GF-D8 (cell line): ENCODE measurements around the gene GATA3.

ENCODE experiments used
- DNase-seq: peaks from one replicate; lab custom pipeline; 2025; lab: John Stamatoyannopoulos, UW

The GATA3 gene

DNA sequence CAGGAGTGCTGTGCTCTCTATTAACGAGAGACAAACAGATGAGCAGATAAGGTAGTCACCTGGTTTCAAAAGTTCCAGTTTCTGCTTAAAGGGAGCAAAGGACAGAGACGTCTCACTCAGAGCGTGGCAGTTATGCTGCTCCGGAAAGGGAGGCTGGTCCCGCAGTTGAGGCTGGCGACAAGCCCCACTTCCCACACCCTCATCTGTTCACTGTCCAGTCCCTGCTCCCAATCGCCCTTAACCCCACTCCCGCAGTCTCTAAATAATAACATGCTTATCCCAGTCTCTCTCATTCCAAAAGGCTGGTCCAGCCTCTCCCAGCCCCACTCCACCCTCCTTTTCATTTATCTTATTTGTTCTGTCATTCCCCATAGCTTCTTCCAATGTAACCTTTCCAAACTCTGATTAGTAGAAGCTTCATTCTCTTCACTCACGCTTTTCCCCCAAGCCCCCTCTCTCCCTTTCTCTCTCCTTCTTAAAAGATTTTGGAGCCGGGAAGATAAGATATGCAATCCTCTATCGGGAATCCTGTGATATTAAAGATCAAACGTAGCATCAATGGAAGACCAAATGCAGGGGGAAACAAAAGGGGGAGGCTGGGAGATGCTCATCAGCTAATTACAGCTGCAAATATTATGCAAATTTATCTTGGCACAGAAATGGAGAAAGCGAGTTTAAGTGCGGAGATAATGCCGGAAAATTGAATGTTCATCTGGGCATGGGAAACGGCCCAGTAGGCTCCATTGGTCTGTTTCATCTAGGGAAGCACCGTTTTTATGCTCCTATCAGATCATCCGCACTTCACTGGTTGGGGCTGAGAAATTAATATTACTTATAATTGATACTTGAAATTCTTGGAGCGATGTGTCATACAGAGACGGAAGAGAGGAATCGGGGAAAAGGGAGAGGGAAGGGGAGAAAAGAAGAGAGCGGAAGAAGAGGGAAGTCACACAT is 16.3 kb upstream of the GATA3 start:
- DNase-seq: no peak

DNA sequence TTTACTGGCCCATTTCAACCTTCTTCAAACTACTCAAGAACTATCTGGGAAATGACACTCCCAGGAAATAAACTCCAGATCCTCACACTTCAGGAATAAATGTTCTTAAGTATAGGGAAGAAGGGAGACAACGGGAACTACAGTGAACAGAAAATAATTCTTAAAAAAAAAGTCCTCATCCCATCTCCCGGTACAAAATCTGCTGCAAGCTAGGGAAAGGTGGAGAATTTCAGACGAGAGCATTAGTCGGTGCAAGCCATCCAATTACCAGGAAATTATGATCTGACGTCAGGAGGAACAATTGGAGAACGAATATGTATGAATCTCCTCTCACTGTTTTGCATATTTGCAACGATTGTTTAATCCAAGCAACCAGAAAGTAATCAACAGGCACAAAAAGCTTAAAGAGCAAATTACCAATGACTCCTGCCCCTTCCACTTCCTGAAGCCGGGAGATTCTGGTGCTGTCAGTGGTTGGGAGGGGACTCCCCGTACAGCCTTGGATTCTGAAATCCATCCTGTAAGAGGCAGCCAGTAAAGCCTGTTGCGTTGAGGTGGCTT is 15.1 kb upstream of the GATA3 start:
- no peak for DNase-seq

DNA sequence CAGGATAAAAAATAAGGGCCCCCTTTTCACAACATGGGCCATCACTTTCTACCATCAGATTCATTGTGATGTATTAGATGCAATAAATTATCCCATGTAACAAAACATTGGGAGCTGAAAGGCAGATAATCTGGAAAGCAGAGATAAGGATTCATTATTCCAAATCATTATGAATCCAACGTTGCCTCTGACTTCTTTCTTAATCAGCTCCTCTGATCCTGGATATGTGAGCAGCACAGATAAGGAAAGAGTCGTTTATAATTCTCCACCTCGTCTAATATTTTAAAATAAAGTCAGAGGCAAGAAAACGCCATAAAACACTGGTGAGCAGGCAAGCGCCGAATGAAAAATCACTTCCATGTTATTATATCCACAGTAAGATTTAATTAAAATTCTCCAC is 13.8 kb upstream of the GATA3 start:
- DNase-seq: no peak

DNA sequence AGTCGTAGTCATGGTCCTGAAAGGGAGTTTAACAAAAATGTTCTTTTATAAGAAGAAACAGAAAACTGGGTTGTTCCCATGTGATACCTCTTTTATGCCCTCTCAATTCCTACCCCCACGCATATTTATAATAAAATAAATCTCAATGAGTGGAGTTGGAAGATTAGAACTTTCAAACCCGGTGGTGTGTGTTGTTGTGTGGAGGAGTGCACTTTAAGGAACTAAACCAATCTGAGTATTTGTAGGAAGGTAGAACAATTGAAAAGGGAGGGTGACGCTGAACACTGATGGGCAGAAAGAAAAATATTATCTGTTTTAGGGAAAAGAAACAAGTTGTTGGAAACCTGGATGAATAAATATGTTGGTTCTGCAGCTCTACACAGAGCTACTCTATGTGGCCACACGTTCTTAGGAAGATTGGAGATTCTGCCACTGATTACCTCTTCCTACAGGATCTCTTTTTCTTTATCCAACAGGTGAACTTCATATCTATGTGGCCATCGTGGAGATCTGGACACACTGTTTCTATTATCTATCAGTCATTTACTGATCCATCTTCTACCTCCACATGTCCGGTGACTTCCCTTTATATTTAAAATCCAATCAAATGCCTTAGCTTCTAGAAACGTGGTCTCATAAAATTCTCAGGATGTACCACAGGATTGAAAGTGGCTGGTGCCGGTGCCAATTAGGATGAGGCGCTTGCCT is 13.1 kb upstream of the GATA3 start:
- no peak for DNase-seq

DNA sequence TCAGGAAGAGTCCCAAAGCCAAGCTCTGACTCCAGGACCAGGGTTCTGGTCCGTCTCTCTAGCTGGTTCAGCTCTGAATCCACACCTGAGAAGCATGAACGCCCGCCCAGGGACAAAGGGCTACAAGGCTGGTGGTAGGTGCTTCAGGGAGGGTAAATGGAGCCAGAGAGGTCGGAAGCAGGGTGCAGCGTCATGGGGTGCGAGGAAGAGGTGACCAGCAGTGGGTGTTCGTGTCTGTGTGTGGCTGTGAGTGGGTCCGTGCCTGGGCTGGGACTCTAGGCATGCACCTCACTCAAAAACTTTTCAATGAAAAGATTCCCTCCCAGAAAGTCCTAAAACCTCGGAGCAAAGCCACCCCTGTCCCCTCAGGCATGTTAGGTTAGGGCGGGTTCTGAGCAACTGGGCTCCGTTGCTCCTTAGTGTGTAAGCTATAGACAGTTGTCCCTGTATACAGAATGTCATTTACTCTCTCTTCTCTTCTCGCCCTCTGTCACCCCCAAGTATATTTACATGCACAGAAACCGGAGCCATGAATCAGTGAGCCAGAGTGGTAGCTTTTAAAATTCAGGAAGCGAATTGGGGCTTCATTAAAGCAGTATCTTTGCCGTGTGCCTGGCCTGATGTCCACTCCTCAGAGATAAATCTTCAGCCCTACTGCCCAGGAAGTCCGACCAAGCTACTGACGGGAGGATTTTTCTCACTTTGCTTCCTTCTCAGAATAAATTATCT is 12.3 kb upstream of the GATA3 start:
- no peak for DNase-seq

DNA sequence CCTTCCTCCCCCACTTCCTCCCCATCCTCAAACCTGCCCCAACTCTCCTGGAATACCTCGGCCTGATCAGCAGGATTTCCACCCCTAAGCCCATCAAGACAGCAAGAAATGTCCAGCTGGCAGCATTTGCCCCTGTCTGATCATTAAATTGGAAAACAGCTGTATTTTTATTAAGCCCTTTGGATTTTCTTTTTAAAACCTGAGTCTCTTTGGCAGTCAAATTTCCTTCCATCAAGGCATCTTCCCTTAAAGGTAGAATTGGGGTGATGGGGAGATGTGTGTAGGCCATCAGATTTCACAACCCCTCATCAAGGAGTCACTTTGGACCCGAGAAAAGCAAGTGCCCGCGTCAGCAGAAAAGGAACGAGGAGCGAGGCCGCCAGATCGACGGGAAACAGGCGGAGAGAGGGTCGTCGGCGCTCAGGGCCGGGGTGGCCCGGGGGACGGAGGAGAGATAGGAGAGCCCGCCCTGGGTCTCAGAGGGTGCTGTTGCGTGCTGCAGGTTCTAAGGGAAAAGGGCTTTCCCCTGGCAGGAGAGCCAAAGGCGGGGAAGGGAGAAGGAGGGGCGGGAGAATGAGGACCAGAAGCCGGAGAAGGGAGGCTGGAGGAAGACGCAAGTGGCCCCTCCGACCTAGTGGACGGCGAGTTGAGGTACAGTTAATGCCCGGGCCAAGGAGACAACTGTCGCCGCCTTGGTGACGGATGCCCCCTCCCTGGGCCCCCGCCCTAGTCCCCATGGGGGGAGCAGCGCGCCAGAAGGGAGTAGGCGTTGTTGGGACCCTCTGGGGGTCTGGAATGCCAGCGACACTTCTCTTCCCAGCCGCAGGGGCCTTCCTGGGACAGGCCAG is 11.5 kb upstream of the GATA3 start:
- DNase-seq: no peak

DNA sequence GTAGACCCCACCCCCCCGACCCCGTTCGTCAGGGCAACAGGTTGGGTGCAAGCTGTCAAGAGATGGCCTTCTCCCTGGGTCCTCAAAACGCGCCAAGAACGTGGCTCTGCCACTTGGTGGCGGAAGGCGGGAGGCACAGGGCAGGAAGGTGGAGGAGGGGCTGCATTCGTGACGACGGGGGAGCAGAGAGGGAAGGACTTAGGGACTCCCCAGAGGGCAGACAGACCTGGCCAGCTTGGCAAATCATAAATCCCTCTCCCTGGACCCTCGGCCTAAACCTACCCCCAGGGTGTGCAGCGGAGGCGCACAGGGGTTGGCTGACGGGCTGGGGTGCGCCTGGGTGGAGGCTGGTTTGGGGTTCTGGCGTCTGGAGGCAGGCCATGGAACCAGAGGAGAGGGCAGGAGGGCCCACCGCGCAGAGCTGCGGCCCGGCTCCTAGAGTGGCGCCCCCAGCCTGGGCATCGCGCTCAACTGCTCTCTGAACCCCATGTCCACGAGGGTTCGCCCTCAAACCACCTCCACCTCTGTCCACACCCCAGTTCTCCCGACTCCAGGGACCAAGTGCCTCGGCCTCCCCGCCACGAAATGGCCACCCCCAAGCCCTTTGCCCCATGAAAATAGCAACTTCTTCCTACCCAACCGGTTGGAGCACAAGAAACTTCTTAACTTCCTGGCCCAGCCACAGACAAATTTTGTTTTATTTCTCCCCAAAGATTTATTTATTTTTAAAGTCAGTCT is 10.8 kb upstream of the GATA3 start:
- no peak for DNase-seq

DNA sequence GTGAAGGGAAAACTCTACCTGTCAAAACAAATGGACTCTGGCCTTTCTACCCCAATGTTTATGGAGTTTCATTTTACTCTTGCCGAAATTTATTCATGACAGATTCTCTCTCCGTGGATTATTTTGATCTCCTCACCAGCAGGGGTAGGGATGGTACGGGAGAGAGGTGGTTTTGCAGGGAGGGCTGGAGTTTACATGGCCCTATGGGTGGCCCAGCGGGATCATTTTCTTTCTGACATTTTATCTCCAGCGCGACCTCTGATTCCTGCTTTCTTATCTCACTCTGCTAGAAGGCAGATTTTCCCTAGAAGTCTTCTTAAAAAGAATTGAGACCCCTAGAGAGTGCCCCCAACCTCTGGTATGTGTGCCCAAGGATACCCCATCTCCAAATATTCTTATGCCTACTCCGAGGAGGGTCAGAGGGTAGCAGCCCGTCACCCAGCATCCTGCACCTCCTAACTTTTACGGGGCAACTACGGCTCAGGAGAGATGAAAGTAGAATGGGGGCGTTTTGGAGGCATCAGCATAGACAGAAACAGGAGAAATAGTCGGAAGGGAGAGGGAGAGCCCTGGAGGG is 10.1 kb upstream of the GATA3 start:
- no peak for DNase-seq

DNA sequence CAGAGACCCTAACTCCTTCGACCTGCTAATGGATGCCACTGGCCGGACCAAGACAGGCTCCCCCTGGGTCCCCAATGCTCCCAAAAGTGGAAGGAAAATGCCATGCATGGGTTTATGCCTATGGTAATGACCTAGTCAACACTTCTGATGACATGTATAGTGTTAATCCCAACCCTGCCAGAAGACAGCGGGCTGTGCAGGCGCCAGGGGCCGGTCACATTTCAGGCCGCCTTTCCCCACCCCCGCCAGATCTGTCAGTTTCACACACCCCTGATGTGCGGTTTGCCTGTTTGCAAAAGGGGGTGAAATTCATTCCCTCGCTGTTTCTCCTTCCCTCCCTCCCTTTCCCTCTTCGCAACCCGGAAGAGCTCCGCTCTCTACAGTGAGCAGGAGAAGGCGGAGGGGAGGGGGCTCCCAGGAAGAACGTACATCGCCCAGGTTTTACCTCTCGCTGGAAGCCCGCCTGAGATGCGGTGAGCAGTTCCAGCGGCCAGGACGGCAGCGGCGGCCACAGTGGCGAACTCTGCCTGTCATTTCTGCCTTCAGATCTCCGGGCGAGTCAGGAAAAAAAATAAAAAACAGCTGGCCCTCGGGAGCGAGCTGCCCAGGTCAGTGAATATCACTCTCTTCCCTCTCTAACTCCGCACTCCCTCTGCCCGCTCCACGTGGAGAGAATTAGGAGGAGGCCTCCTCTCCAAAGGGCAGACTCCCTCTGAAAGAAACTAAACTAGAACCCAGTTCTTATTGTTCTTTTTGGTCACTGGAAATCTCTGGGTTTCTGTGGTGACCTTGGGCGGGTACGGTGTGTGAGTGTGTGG is 9.4 kb upstream of the GATA3 start:
- DNase-seq: no peak

DNA sequence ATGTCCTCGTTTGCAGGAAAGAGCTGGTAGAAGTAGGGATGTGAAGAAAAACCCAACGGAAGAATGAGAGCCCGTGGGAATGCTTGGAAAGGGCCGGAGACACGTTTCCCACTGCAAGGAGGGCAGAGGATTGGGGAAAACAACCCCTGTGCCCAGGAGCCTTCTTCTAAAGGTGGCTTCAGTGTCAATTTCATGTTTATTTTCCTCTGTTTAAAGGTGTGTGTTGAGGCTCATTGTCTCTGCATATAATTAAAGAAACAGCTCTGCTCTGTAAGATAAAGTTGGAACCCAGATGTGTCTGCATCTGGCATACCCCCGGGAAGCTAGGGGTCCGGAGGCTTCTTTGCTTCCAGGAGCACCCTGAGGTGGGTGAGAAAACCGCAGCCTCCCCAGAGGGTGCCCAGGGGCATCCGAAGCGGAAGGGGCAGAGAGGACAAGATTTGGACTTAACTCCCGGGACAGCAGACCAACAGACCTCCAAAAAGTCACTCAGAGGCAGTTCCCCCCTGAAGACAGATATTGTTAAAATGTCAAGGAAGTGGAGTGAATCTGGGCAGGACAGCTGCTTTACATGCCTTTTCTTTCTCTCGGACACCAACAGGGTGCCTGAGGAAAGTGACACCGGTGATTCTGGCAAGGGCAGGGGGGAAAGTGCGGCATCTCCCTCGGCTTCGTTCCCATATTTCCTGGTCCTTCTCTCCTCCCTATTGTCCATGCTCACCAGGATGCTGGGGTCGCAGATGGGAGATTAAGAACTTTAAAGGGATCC is 8.6 kb upstream of the GATA3 start:
- no peak for DNase-seq

DNA sequence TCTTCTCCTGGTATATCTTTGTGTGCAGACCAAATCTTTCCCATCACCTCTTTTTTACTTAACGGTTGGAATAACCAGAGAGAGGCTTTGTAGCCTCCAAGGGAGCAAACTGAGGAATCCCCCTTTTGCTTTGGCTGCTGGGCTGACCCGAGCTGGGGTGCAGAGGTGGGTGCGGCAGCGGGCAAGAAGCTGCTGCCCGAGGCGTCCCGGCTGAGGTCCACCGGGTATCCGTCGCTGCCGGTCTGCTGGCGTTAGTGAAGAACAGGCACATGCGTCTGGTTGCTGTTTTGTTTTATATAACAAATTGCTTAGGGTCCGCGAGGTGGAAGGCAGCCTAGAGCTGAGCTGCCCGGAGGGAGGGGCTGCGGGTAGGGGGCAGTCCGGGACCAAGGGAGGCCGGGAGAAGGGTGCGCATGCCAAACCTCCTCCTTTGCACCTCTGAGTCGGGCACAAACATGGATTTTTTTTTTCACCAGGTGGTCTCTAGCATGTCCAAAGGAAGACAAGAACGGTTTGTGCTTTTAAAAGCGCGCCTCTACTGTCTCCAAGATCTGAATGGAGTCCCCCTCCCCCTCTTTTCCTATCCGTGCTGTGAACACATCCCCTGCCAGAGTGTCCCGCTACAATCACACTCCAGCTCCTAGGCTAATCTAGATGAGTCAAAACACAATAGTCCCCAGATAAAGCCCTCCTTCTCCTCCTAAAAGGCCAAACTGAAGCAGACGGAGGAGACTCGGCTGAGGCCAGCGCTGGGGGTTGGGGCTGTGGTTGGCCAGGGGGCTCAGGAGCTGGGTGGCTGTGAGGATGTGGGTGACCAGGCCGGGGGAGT is 6.8 kb upstream of the GATA3 start:
- DNase-seq: no peak

DNA sequence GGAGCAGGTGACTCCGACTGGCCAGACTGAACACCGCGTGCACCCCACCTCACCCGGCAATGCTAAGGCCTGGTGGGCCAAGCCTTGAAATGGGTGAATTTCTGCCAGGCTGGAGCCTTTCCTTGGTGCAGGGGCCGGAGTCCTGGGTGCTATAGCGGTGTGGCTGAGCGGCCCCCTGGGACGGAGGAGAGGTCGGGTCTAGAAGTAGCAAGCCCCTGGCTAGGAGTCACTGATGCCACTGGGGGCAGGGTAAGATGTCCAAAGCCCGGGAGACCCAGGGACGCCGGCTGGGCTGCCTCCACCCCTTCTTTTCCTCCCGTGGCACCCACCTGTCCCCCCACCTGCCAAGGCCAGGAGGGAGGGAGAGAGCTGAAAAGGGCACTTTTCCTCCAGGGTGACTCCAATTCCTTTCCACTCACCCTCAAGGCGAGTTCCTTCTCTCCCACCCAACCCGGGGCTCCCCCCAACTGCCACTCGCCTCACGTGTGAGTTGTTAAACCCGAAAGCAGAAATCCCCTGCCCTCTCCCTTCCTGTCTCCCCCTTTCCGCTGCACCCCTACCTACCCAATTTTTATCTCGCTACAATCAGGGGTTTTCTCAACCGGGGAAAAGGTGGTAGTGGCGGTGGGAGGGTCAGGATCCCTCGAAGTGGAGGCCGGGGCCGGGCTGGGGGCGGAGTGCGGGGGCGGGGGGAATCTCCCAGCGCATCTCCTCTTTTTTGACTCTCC is 6.0 kb upstream of the GATA3 start:
- DNase-seq: no peak

DNA sequence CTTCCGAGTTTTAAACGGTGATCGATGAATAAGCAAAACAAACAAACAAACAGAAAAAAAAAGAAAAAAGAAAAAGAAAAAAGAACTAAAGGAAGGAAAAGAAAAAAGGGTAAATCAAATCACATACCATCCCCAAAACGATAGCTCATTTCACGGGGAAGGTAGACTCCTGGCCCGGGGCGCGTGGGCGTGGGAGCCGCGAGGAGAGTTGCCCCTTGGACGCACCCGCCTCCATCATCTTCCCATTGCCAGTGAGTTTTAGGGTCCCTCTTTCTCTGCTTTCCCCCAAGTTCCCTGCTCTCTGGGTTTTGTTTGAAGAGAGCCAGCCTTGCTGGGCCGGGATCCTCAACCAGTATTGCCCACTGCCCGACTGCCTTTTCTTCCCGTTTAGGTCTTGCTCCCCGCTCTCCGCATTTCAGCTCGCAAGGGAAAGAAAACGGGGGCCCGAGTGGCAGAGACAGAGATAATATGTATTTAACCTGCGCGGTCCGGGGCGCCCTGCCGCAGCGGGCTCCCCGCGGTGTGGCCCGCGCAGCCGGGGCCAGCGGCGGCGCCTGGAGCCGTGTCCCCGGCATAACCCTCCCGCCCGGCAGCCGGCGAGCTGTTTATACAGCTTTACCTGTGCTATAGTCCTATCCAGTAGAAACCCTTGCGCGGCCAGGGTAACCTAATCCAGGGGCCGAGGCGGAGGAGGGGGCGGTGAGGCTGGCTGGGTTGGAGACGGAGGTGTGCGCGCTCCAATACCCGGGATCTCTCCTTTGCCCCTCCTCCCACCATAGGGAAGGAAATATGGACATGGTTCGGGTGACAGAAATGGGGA is 5.2 kb upstream of the GATA3 start:
- DNase-seq: no peak

DNA sequence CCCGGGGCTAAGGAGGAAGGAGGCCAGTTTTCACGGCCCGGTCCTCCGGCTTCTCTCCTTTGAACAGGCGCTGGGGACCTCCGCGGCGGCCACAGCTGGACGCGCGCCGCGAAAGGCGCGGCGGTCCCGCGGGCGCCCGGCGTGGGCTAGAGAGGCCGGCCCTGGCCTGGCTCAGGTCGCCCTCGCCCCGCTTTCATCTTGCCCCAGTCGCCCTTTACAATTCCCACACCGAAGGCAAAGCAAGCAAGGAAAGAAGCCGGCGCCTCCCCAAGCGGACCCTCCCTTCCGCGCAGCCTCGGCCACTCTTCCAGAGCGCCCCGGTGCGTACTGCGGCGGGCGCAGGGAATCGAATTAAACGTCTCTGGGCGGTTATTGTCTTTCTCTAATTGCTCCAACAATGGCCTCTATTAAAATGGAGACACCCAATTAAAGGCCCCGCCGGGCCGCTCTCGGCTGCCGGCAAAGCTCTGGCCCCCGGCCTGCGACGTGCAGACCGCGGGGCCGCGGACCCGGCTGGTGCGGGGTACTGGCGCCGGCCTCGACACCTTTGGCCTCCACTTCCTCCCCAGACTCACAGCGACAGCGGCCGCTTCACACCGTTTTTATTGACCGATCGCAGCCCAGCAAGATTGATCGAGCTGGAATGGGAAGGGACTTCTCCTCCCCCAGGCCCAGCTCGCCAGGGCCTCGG is 4.5 kb upstream of the GATA3 start:
- no peak for DNase-seq

DNA sequence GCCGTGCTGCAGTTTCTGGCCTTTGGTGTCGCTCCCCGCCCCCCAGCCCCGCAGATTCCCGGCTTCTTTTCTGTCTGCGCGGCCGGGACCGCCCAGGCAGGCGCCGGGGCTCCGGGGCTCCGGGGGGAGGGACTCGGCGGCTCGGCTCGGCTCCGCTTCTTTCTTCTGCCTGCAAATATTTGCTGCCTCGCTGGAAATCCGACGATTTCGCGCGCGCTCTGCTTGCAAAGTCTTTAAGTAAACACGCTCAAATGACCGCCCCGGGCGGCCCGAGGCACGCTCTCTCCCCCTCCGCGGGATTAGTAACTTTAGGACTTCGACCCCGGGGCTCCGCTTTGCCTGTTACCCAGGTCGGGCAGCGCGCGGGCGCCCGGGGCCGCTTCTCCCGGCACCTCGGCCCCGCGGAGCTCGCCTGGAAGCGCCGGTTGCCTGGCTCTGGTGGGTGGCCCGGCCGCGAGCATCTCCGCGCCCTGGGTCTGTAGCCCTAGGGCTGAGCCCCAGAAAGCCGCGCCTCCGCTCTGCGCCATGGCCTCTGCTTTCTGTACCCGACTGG is 3.9 kb upstream of the GATA3 start:
- no peak for DNase-seq
